HG02759 (cell line): ENCODE measurements around the gene GPR180.
A peak's percentile ranks its signal among the peaks of the same experiment; 100 is the strongest.

Source experiments
- ATAC-seq: cut with Tn5 transposase; IDR thresholded peaks from one replicate; pipeline ENCODE4 v1.9.1; 2021; ENCODE audit warnings: mild to moderate bottlenecking, moderate library complexity; ENCODE audit not compliant: unreplicated experiment

GPR180 gene

GRCh38 chr13:94601446-94602431 lies at the start of gene GPR180:
Gene GPR180 (plus strand): TSS chr13:94601857. CDS start chr13:94601928, 71 bp downstream.
- peak; percentile 99 for ATAC-seq

- no peak for ATAC-seq
These were observed 49.6 kb upstream of the GPR180 start for GRCh38 chr13:94552095-94552494.

- ATAC-seq: no peak
These were observed 47.9 kb upstream of the GPR180 start for GRCh38 chr13:94553766-94554165.

GRCh38 chr13:94556041-94556440 lies 45.6 kb upstream of the GPR180 start:
- no peak for ATAC-seq

- no peak for ATAC-seq
These were observed 45.0 kb upstream of the GPR180 start for GRCh38 chr13:94556621-94557020.

- no peak for ATAC-seq
These were observed 43.9 kb upstream of the GPR180 start for GRCh38 chr13:94557684-94558235.

GRCh38 chr13:94558716-94559115 lies 42.9 kb upstream of the GPR180 start:
- no peak for ATAC-seq

- ATAC-seq: no peak
These were observed 42.3 kb upstream of the GPR180 start for GRCh38 chr13:94559222-94559795.

GRCh38 chr13:94560116-94560515 lies 41.5 kb upstream of the GPR180 start:
- no peak for ATAC-seq

- no peak for ATAC-seq
These were observed 40.5 kb upstream of the GPR180 start for GRCh38 chr13:94561126-94561525.

- ATAC-seq: no peak
These were observed 34.1 kb upstream of the GPR180 start for GRCh38 chr13:94567581-94567980.

GRCh38 chr13:94568443-94568842 lies 33.2 kb upstream of the GPR180 start:
- ATAC-seq: no peak

GRCh38 chr13:94569615-94570014 lies 32.0 kb upstream of the GPR180 start:
- no peak for ATAC-seq

GRCh38 chr13:94579063-94579462 lies 22.6 kb upstream of the GPR180 start:
- no peak for ATAC-seq

- no peak for ATAC-seq
These were observed 17.7 kb upstream of the GPR180 start for GRCh38 chr13:94583926-94584325.

GRCh38 chr13:94585543-94586101 lies 16.0 kb upstream of the GPR180 start:
- no peak for ATAC-seq

- no peak for ATAC-seq
These were observed 15.3 kb upstream of the GPR180 start for GRCh38 chr13:94586371-94586770.

GRCh38 chr13:94588541-94588940 lies 13.1 kb upstream of the GPR180 start:
- ATAC-seq: no peak

- ATAC-seq: no peak
These were observed 10.9 kb upstream of the GPR180 start for GRCh38 chr13:94590744-94591143.

GRCh38 chr13:94595001-94595949 lies 6.4 kb upstream of the GPR180 start:
- peak; percentile 53 for ATAC-seq
